GM20431 (cell line): ENCODE results near the gene AP5Z1.
"Not testable (repeated sequence)": the region's sequence is repeated elsewhere in the genome, so short reads cannot be mapped to it uniquely, and the experiment has no call there.

Experiments
- in situ Hi-C: fragments of 300-500 bp; cut with MseI, MboI; formaldehyde crosslinking; loops from one replicate; pipeline ENCODE4 v1.15.0; 2020; ENCODE audit warnings: low sequenced_read_pairs; ENCODE audit not compliant: unreplicated experiment

AP5Z1 gene

GRCh38 chr7:4783762-4784351 is 8.4 kb downstream of the AP5Z1 start:
- in situ Hi-C loops: no loop called here

- in situ Hi-C loops: no loop called here
Observed at GRCh38 chr7:4784799-4785198, 9.4 kb downstream of the AP5Z1 start.

- in situ Hi-C loops: no loop called here
Observed at GRCh38 chr7:4785371-4785770, 9.9 kb downstream of the AP5Z1 start.

GRCh38 chr7:4786015-4786414 is 10.6 kb downstream of the AP5Z1 start:
- in situ Hi-C loops: no loop called here

- in situ Hi-C loops: no loop called here
Observed at GRCh38 chr7:4787541-4787940, 12.1 kb downstream of the AP5Z1 start.

- in situ Hi-C loops: no loop called here
Observed at GRCh38 chr7:4787947-4788626, 12.7 kb downstream of the AP5Z1 start.

- in situ Hi-C loops: no loop called here
Observed at GRCh38 chr7:4788627-4789189, 13.3 kb downstream of the AP5Z1 start.

- in situ Hi-C loops: no loop called here
Observed at GRCh38 chr7:4789194-4790077, 14.0 kb downstream of the AP5Z1 start.

- in situ Hi-C loops: no loop called here
Observed at GRCh38 chr7:4790078-4790465, 14.6 kb downstream of the AP5Z1 start.

GRCh38 chr7:4790516-4790991 is 15.1 kb downstream of the AP5Z1 start:
- in situ Hi-C loops: no loop called here

GRCh38 chr7:4791101-4791737 is 15.8 kb downstream of the AP5Z1 start:
- in situ Hi-C loops: no loop called here

GRCh38 chr7:4791738-4792536 is 16.5 kb downstream of the AP5Z1 start:
- in situ Hi-C loops: no loop called here

GRCh38 chr7:4792537-4793126 is 17.2 kb downstream of the AP5Z1 start:
- in situ Hi-C loops: no loop called here

- in situ Hi-C loops: not testable (repeated sequence)
Observed at GRCh38 chr7:4793385-4793993, 18.1 kb downstream of the AP5Z1 start.

- in situ Hi-C loops: not testable (repeated sequence)
Observed at GRCh38 chr7:4794171-4794570, 18.7 kb downstream of the AP5Z1 start.

- in situ Hi-C loops: no loop called here
Observed at GRCh38 chr7:4794591-4795350, 19.3 kb downstream of the AP5Z1 start.

GRCh38 chr7:4796453-4796852 is 21.0 kb downstream of the AP5Z1 start:
- in situ Hi-C loops: no loop called here
